Gastrocnemius medialis (tissue), 4 donors: Measurements from ENCODE around the gene ZNF507. TPM values are rescaled to one million over a fixed set of nuclear protein-coding genes. Genes with fewer than 3 reads are reported as not detected.

Experiments used
- ATAC-seq, 2 donors: fragments of 150-250 bp; one replicate each; pipeline ENCODE4 v1.9.1; 2016
- DNase-seq, 2 donors: peaks; one replicate each; pipeline ENCODE4 v3.0.0-alpha.2; 2019
- H3K27ac ChIP-seq, 4 donors: fragments of 200-600 bp; sonication (generic); 1 replicate in 1 of 4; 2 replicates in 3 of 4; pipeline ENCODE4 v1.5.1; 2016 to 2018; ENCODE audit warnings: mild to moderate bottlenecking in 2 of 4, moderate library complexity in 1 of 4
- H3K27me3 ChIP-seq, 3 donors: fragments of 200-600 bp; sonication (generic) in 2 of 3; 1 replicate in 1 of 3; 2 replicates in 2 of 3; pipeline versions ENCODE4 v1.5.1 to v1.6.0; 2016 to 2019; ENCODE audit warnings: mild to moderate bottlenecking in 1 of 3, moderate library complexity in 1 of 3
- H3K36me3 ChIP-seq, 2 donors: fragments of 200-600 bp; sonication (generic) in 1 of 2; one replicate each; pipeline ENCODE4 v1.5.1; 2017 to 2018
- H3K4me1 ChIP-seq, 2 donors: fragments of 200-600 bp; sonication (generic) in 1 of 2; one replicate each; pipeline ENCODE4 v1.5.1; 2016 to 2017; ENCODE audit warnings: mild to moderate bottlenecking in 2 of 2
- H3K4me3 ChIP-seq, 4 donors: fragments of 200-600 bp; sonication (generic) in 3 of 4; 1 replicate in 1 of 4; 2 replicates in 3 of 4; pipeline ENCODE4 v1.5.1; 2016 to 2019; ENCODE audit warnings: mild to moderate bottlenecking in 2 of 4
- H3K9me3 ChIP-seq, 3 donors: fragments of 200-600 bp; sonication (generic) in 2 of 3; 1 replicate in 1 of 3; 2 replicates in 2 of 3; pipeline ENCODE4 v1.5.1; 2016 to 2019
- POLR2A ChIP-seq, 2 donors: fragments of 450-650 bp; IDR thresholded peaks; one replicate each; pipeline ENCODE4 v1.6.1; 2017; ENCODE audit warnings: antibody characterized with exemption in 2 of 2, mild to moderate bottlenecking in 2 of 2, moderate library complexity in 2 of 2
- in situ Hi-C, 4 donors: fragments of 200-750 bp; cut with MboI; loops; one replicate each; pipeline versions ENCODE4 v1.15.0 to v1.8.0; 2017; ENCODE audit warnings: low sequenced_read_pairs in 4 of 4
- intact Hi-C: fragments of 100-400 bp; cut with DNase I; formaldehyde crosslinking; loops from one replicate; pipeline ENCODE4 v1.15.1; 2023; ENCODE audit warnings: low total_unique reads
- total RNA-seq, 4 donors: library from RNA; depleted of rRNA; stranded (reverse); fragments of >200 nt; gene quantifications; one replicate each; pipeline versions ENCODE4 v1.1.0 to v1.2.3, GENCODE V29; 2016
- TF ChIP-seq, protein P1 (sequence below), 5 experiments: fragments of 450-650 bp in 3 of 5; fragments of 200-600 bp in 2 of 5; sonication (generic) in 2 of 5; IDR thresholded peaks in 4 of 5; conservative IDR thresholded peaks in 1 of 5; 1 replicate in 4 of 5; 2 replicates in 1 of 5; pipeline ENCODE4 v1.5.1; 2016 to 2019; ENCODE audit warnings: antibody characterized with exemption in 5 of 5, mild to moderate bottlenecking in 3 of 5, moderate library complexity in 3 of 5

The ZNF507 gene
- total RNA-seq, 4 donors from 2014 or later = 11.9 to 21.8 (median 17.8) TPM

DNA sequence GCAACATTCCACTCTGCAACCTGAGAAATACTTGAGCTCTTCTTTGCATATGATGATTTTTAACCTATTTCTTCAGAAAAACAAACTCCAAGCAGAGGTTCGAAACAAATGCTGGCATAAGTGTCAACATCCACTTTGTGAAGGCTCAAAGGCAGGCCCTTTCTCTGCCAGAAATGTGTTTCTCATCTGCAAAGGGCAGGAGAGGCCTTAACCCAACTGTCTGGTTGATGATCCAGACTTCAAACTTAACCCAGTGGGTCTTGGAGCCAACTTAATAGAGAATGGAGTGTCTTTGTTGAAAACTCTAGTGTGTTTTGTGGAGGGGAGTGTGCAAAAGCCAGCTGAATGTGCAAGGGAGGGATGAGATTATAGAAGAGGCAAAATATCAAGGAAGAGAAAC is 28.3 kb upstream of the ZNF507 start:
- no peak for ATAC-seq
- Histone ChIP-seq H3K9me3 (no peaks in the 10 kb centered on the region), H3K4me3 (no peak overlapping the region), H3K27ac (no peak overlapping the region), H3K4me1 (no peaks in the 10 kb centered on the region), H3K36me3 (no peaks in the 10 kb centered on the region), H3K27me3 (no peaks in the 10 kb centered on the region)
- in situ Hi-C loops (loop anchor here in 3 of 4 donors (25.0 kb wide), 1 partner anchor 245 kb away; no protein-coding TSS in a partner anchor), intact Hi-C loops (no loop called here)
- DNase-seq = no peak
- TF ChIP-seq POLR2A (IDR thresholded peaks at IDR 0.05) = no peak
- TF ChIP-seq, protein P1, sequence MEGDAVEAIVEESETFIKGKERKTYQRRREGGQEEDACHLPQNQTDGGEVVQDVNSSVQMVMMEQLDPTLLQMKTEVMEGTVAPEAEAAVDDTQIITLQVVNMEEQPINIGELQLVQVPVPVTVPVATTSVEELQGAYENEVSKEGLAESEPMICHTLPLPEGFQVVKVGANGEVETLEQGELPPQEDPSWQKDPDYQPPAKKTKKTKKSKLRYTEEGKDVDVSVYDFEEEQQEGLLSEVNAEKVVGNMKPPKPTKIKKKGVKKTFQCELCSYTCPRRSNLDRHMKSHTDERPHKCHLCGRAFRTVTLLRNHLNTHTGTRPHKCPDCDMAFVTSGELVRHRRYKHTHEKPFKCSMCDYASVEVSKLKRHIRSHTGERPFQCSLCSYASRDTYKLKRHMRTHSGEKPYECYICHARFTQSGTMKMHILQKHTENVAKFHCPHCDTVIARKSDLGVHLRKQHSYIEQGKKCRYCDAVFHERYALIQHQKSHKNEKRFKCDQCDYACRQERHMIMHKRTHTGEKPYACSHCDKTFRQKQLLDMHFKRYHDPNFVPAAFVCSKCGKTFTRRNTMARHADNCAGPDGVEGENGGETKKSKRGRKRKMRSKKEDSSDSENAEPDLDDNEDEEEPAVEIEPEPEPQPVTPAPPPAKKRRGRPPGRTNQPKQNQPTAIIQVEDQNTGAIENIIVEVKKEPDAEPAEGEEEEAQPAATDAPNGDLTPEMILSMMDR (IDR thresholded peaks at IDR 0.05 in 4 of 5, conservative IDR thresholded peaks at IDR 0.05 in 1 of 5) = no peak

DNA sequence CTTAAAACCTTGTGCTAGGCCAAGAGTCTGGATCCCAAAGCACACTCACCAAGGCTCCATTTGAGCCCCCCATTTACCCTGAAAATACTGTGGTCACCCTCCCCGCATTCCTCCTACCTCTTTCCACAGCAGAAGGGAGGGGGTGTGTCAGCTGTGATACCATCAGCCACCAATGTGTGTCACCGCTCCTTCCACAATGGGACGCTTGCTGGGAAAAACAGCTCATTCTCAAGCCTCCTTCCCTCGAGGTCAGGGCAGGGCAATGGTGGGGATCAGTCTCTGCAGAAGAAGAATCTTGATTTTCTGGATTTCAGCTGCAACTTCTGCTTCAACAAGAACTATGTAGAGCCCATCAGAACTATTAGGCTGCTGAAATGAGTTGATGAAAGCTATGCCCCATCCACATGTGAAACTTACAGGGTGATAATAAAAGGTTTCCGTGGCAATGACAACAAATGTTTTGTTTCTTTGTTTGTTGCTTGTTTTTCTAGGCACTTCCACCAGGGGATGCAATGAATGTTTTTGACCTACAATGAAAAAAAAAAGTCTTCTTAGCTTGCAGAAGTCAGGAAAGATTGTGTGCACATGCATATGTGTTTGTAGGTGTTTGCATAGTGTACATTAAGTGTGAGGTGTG is 26.4 kb upstream of the ZNF507 start:
- no peak for ATAC-seq
- TF ChIP-seq POLR2A (IDR thresholded peaks at IDR 0.05) = no peak
- TF ChIP-seq, protein P1 (IDR thresholded peaks at IDR 0.05 in 4 of 5, conservative IDR thresholded peaks at IDR 0.05 in 1 of 5) = no peak
- in situ Hi-C loops = loop anchor here in 3 of 4 donors (25.0 kb wide), 1 partner anchor 243 kb away; no protein-coding TSS in a partner anchor

DNA sequence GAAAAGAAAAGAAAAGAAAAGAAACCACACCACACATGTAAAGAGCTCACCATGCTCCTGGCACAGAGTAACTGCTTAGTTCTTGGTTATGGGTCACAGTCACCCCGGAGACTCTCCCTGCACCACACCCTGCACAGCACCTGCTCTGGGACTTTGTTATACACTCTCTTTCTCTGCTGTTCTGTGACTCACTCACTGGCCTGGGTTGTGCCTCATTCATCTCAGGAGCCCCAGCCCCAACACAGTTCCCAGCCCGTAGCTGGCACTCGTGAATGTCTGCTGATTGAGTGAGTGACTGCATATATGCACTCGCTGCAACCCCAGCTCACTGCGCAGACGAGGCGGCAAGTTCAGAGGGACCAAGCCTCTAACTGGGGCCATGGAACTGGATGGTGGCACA is 22.9 kb upstream of the ZNF507 start:
- in situ Hi-C loops = loop anchor here in 3 of 4 donors (25.0 kb wide), 1 partner anchor 240 kb away; no protein-coding TSS in a partner anchor
- H3K27ac ChIP-seq = no peak overlapping the region
- TF ChIP-seq, protein P1 (IDR thresholded peaks at IDR 0.05 in 4 of 5, conservative IDR thresholded peaks at IDR 0.05 in 1 of 5) = no peak
- no peak for TF ChIP-seq POLR2A (IDR thresholded peaks at IDR 0.05)
- ATAC-seq (no peak), DNase-seq (no peak)
- intact Hi-C loops = no loop called here
- no peaks in the 10 kb centered on the region for H3K9me3 ChIP-seq
- no peaks in the 10 kb centered on the region for H3K4me1 ChIP-seq
- no peak overlapping the region for H3K4me3 ChIP-seq
- no peaks in the 10 kb centered on the region for H3K36me3 ChIP-seq
- peaks cover 0 to 7% (median 3%) of the 10 kb centered on the region in 3 donors for H3K27me3 ChIP-seq

More for the DNA sequence above, 26.4 kb upstream of the ZNF507 start:
- no peak overlapping the region for H3K4me3 ChIP-seq
- no peaks in the 10 kb centered on the region for H3K4me1 ChIP-seq
- no peaks in the 10 kb centered on the region for H3K9me3 ChIP-seq
- H3K27me3 ChIP-seq = no peaks in the 10 kb centered on the region
- intact Hi-C loops = no loop called here
- no peak for DNase-seq
- H3K36me3 ChIP-seq = no peaks in the 10 kb centered on the region
- H3K27ac ChIP-seq = no peak overlapping the region

DNA sequence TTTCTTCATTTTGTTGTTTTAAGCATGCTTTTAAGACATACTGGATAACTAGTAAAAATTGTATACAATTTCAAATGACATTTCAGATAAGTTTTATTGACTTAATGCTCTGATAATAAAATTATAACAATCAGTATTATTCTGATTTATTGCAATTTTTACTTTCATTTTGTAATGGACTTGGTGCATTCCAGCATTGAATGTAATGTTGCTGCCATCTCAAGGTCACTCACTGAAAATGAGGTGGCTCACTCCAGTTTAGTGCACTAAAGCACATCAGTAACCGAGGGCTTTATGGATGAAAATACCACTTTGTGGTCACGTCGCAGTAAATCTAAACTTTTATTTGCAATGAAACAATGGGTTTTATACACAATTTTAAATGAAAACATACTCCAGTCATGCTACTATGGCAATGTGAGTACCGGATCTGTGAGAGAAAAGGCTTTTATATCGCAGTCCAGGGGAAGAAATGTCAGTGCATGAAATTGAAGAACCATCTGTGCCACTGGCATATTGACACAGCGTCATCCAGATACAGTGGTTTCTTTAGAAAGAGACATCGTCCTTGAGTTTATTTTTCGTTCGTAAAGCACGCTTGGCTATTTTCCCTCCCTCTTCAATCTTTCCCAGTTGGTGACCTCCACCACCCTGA is 20.7 kb upstream of the ZNF507 start:
- Histone ChIP-seq H3K9me3 (no peaks in the 10 kb centered on the region), H3K27ac (no peak overlapping the region), H3K36me3 (no peaks in the 10 kb centered on the region), H3K4me3 (no peak overlapping the region), H3K4me1 (no peaks in the 10 kb centered on the region), H3K27me3 (peaks cover 0 to 7% (median 6%) of the 10 kb centered on the region in 3 donors)
- TF ChIP-seq, protein P1 (IDR thresholded peaks at IDR 0.05 in 4 of 5, conservative IDR thresholded peaks at IDR 0.05 in 1 of 5) = no peak
- TF ChIP-seq POLR2A (IDR thresholded peaks at IDR 0.05) = no peak
- in situ Hi-C loops = loop anchor here in 3 of 4 donors (25.0 kb wide), 1 partner anchor 238 kb away; no protein-coding TSS in a partner anchor
- DNase-seq = no peak
- intact Hi-C loops = no loop called here
- no peak for ATAC-seq
